WERI-Rb-1 (cell line): ENCODE results near the gene CSTPP1.
A peak's percentile ranks its signal among the peaks of the same experiment; 100 is the strongest.

Source experiments
- DNase-seq: peaks from one replicate; pipeline ENCODE4 v3.0.0-alpha.2; 2020
- H3K27ac ChIP-seq: fragments of 250-450 bp; sonication (Bioruptor Pico); 2 replicates; pipeline ENCODE4 v1.5.1; 2020; ENCODE audit warnings: mild to moderate bottlenecking, moderate library complexity
- H3K27me3 ChIP-seq: fragments of 250-450 bp; sonication (Bioruptor Pico); 2 replicates; pipeline ENCODE4 v1.5.1; 2021; ENCODE audit warnings: mild to moderate bottlenecking, low read depth, moderate library complexity; ENCODE audit not compliant: insufficient read depth, severe bottlenecking
- H3K36me3 ChIP-seq: fragments of 250-450 bp; sonication (Bioruptor Pico); 2 replicates; pipeline ENCODE4 v1.5.1; 2020; ENCODE audit warnings: mild to moderate bottlenecking, moderate library complexity
- H3K4me3 ChIP-seq: 2 replicates; pipeline ENCODE4 v1.5.1; 2011; ENCODE audit warnings: low read depth, mild to moderate bottlenecking, control low read depth, low read length
- H3K9me3 ChIP-seq: fragments of 250-450 bp; sonication (Bioruptor Pico); 2 replicates; pipeline ENCODE4 v1.5.1; 2021; ENCODE audit warnings: mild to moderate bottlenecking, moderate library complexity; ENCODE audit not compliant: severe bottlenecking
- TF ChIP-seq, protein P1 (sequence below): IDR thresholded peaks from 2 replicates; pipeline ENCODE4 v1.5.1; 2011; ENCODE audit warnings: low read depth, mild to moderate bottlenecking, control low read depth, inconsistent platforms, low read length

Gene CSTPP1

DNA sequence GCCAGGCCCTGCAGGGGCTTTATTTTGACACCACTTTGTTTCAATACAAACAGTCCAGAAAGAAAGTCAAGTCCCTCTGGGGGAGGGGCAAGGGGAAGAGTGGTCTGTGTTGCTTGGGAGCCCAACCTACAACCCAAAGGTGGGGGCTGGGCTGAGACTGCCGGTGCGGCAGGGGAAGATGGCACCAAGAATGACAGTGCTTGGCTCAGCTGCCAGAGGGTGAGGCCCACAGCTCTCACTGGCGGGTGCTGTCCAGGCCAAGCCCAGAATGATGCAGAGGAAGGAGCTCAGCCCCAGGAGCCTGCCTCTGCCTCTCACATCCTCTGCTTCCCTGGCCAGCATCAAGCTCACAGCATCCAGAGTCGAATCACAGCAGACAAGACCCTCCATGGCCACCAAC is 227.8 kb downstream of the CSTPP1 start:
- Histone ChIP-seq H3K4me3 (no peak overlapping the region), H3K9me3 (no peaks in the 10 kb centered on the region), H3K27ac (no peak overlapping the region), H3K36me3 (peaks cover 60% of the 10 kb centered on the region), H3K27me3 (no peaks in the 10 kb centered on the region)
- TF ChIP-seq, protein P1, sequence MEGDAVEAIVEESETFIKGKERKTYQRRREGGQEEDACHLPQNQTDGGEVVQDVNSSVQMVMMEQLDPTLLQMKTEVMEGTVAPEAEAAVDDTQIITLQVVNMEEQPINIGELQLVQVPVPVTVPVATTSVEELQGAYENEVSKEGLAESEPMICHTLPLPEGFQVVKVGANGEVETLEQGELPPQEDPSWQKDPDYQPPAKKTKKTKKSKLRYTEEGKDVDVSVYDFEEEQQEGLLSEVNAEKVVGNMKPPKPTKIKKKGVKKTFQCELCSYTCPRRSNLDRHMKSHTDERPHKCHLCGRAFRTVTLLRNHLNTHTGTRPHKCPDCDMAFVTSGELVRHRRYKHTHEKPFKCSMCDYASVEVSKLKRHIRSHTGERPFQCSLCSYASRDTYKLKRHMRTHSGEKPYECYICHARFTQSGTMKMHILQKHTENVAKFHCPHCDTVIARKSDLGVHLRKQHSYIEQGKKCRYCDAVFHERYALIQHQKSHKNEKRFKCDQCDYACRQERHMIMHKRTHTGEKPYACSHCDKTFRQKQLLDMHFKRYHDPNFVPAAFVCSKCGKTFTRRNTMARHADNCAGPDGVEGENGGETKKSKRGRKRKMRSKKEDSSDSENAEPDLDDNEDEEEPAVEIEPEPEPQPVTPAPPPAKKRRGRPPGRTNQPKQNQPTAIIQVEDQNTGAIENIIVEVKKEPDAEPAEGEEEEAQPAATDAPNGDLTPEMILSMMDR = no peak
- no peak for DNase-seq

DNA sequence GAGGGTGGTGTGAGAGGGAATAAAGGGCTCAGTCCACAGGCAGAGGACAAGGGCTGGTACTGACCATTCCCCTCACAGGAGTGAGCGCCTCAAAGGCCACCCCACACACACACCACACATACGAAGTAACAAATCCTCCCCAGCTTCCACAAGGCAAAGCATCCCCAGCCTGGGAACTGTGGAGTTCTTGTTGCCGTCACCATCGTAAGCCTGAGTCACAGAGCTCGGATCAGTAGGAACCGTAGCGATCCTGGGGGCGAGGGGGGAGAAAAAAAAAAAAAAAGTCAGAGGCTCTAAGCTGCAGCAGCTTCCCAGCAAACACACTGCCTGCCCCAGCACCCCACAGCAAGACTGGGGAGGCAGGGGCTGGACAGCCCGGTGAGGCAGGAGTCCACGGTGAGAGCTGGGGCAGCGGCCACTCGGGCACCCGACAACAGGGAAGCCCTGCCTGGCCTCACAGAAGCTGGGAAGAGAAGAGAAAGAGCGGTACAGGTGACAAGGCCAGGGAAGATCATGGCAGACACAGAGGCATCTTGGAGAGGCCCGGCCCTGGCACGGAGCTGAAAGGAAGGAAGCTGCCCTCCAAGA is 228.8 kb downstream of the CSTPP1 start:
- DNase-seq = no peak
- H3K36me3 ChIP-seq = peaks cover 70% of the 10 kb centered on the region
- H3K9me3 ChIP-seq = no peaks in the 10 kb centered on the region
- no peak overlapping the region for H3K4me3 ChIP-seq
- TF ChIP-seq, protein P1 = no peak
- no peaks in the 10 kb centered on the region for H3K27me3 ChIP-seq
- no peak overlapping the region for H3K27ac ChIP-seq

DNA sequence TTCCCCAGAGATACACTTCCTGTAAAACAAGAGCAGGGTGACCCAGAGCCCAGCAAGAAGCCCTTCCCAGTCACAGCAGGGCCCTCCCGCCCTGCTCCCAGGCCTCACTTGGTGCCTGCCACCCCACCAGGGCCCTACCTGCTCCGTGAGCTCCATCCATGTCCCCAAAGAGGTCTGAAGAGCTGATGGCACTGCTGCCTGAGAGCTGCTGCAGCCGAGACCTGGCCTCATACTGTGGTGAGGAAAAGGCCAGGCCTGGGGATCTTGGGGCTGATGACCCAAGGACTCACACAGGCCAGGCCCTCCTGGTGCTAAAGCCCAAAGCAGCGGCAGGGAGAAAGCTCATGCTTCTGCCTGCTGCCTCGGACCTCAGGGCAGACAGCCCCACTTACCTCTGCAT is 229.8 kb downstream of the CSTPP1 start:
- TF ChIP-seq, protein P1 = no peak
- Histone ChIP-seq H3K27me3 (no peaks in the 10 kb centered on the region), H3K4me3 (no peak overlapping the region), H3K36me3 (peaks cover 80% of the 10 kb centered on the region), H3K9me3 (no peaks in the 10 kb centered on the region), H3K27ac (no peak overlapping the region)
- DNase-seq = no peak

- H3K36me3 ChIP-seq = peaks cover 84% of the 10 kb centered on the region
- no peaks in the 10 kb centered on the region for H3K9me3 ChIP-seq
- H3K27me3 ChIP-seq = no peaks in the 10 kb centered on the region
- TF ChIP-seq, protein P1 = no peak
- H3K4me3 ChIP-seq = no peak overlapping the region
- DNase-seq = no peak
- no peak overlapping the region; the same call in 1 of the 2 replicates for H3K27ac ChIP-seq
Measured at GRCh38 chr11:47171061-47171838, 234.7 kb downstream of the CSTPP1 start.

- no peak overlapping the region for H3K4me3 ChIP-seq
- DNase-seq = peak; percentile 44
- no peaks in the 10 kb centered on the region for H3K9me3 ChIP-seq
- TF ChIP-seq, protein P1 = no peak
- H3K27ac ChIP-seq = peak overlapping the region; percentile 62
- H3K27me3 ChIP-seq = no peaks in the 10 kb centered on the region
- peaks cover 82% of the 10 kb centered on the region for H3K36me3 ChIP-seq
Measured at GRCh38 chr11:47171856-47172255, 235.3 kb downstream of the CSTPP1 start.
